Pericardium fibroblast (primary cell): ENCODE data around the gene YARS2. TPM values are rescaled to one million over a fixed set of nuclear protein-coding genes. Genes with fewer than 3 reads are reported as not detected.

ENCODE experiments used
- total RNA-seq: library from RNA; depleted of rRNA; stranded (reverse); fragments of >200 nt; gene quantifications from 2 replicates; pipeline ENCODE4 v1.2.3, GENCODE V29; 2015

YARS2 gene
- 15.9 and 19.7 TPM in 2 replicates for total RNA-seq

GRCh38 chr12:32755654-32756475, at the start of gene YARS2:
Gene YARS2 (minus strand): TSS chr12:32755897. CDS start chr12:32755874, 23 bp downstream.

Other genes starting within 250 kb of the YARS2 start
- 50.0 and 53.4 TPM in 2 replicates for gene DNM1L, start 76.6 kb downstream of the YARS2 start, total RNA-seq
- gene PKP2, start 140.9 kb upstream of the YARS2 start, total RNA-seq, result 12.9 and 21.1 TPM in 2 replicates